GM19025 (cell line): ENCODE results near the gene DLGAP1.
"Not testable (repeated sequence)": the region's sequence is repeated elsewhere in the genome, so short reads cannot be mapped to it uniquely, and the experiment has no call there.

ENCODE experiments used
- ATAC-seq: cut with Tn5 transposase; IDR thresholded peaks from one replicate; pipeline ENCODE4 v1.9.1; 2021; ENCODE audit warnings: mild to moderate bottlenecking, low read depth, moderate library complexity; ENCODE audit not compliant: unreplicated experiment

DLGAP1 gene

DNA sequence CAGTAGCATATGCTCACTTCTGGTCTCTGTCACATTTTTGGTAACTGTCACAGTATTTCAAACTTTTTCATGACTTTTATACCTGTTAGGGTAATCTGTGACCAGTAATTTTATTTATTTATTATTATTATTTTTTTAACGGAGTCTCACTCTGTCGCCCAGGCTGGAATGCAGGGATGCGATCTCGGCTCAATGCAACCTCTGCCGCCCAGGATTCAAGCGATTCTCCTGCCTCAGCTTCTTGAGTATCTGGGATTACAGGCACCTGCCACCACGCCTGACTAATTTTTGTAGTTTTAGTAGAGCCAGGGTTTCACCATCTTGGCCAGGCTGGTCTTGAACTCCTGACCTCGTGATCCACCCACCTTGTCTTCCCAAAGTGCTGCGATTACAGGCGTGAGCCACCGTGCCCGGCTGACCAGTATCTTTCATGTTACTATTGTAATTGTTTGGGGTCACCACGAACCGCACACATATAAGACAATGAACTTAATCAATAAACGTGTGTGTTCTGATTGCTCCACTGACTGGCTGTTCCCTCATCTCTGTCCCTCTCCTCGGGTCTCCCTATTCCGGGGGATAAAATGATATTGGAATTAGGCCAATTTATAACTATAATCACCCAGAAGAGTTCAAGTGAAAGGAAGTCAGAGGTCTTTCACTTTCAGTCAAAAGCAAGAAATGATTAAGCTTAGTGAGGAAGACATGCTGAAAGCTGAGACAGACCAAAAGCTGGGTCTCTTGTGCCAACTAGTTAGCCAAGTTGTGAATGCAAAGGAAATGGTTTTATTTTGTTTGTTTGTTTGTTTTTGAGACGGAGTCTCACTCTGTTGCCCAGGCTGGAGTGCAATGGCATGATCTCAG is 982.2 kb downstream of the DLGAP1 start:
- ATAC-seq = no peak

DNA sequence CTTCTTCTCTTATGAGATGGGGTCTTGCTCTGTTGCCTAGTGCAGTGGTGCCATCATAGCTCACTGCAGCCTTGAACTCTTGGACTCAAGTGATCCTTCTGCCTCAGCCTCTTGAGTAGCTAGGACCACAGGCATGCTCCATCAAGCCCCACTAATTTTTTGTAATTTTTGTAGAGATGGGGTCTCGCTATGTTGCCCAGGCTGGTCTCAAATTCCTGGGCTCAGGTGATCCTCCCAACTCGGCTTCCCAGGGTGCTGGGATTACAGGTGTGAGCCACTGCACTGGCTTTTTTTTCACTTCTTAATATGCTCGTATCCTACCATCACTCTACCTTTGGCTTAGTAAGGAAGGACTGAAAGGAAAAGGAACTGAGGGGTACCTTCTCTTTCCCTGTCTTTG is 983.0 kb downstream of the DLGAP1 start:
- not testable (repeated sequence) for ATAC-seq

DNA sequence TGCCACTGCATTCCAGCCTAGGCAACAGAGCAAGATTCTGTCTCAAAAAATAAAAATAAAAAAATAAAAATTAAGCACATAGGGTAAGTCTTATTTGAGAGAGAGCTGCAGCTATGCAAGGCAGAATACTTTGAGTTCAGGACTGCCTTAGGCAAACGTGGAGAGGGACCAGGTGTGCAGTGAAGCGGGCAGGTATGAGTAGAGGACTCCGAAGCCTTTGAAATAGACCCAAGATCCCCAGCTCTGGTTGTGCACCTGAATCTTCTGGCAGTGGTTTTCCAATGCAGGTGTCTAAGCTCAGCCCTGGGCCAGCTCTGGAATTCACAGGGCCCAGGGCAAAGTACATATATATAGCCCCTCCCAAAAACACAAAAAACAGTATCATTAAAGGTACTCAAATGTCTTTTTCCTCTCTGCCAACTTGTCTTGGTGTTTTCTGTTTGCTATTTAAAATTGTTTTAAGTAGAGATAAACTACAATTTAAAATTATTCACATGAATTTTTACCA is 983.9 kb downstream of the DLGAP1 start:
- no peak for ATAC-seq

DNA sequence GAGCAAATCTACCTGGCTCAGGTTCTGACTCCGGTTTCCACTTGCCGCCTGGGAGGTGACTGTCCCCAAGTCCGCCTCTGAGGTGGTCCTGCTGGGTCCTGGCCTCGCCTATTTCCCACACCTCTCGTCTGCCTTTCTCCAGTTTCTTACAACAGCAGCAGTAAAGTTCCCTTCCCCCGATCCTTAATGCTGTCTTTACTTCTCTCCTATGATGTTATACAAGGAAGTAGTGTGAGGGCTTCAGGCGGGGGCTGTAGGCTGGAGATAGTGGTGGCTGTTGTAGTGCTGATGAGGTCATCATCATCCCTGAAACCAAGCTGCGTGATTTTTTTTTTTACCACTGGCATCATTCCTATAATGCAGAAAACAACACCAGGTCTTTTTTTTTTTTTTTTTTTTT is 986.3 kb downstream of the DLGAP1 start:
- ATAC-seq = no peak

DNA sequence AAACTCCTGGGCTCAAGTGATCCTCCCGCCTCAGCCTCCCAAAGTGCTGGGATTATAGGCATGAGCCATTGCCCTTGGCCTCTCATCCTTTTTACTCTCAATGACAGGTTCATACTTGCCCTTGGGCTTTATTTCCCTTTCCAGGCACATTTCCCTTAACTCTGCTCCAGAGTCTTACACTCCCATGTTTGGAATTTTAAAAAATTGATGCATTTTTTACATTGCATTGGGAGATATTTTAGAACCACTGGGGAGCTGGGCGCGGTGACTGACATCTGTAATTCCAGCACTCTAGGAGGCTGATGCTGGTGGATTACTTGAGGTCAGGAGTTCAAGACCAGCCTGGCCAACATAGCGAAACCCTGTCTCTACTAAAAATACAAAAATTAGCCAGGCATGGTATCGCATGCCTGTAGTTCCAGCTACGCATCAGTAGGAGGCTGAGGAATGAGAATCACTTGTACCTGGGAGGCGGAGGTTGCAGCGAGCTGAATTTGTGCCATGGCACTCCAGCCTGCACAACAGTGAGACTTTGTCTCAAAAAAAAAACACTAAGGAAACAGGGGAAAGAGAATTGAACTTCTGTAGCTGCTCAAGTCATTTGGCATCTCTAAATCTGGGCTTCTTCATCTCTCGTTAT is 986.9 kb downstream of the DLGAP1 start:
- ATAC-seq = no peak

DNA sequence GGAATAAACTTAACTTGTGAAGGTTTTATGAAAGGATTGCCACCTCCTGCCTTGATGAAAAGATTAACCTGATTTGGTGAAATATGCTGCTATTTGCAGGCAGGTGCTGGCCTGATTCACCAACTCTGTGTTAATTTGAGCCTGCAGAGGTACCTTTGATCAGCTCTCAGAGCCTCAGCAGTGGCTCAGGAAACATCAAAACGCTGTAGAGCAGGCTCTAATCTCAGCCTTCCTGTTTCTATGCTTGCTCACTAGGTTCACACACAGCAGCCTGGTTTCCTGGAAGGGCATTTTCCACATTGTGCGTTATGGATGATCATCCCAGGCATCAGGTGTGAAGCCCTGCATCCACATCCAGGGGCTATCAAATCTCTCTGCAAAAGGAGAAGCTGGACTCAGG is 988.2 kb downstream of the DLGAP1 start:
- ATAC-seq = no peak

DNA sequence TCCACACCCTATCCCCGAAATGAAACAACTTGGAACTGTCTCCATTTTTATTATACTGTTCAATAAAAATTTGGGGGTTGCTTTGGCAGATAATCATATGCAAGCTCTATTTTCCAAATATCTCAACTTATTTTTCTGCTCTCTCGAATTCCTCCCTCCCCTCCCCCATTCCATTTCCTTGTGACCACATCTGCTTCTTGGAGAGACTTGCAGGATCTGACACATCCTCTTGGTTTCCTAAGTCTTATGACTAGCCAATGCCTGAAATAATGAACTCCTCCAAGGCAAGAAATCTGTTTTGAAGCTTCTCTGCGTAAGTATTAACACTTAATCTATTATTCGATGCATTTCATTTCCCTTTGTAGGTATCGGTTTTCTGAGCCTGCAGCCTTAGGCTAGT is 989.1 kb downstream of the DLGAP1 start:
- ATAC-seq = no peak

DNA sequence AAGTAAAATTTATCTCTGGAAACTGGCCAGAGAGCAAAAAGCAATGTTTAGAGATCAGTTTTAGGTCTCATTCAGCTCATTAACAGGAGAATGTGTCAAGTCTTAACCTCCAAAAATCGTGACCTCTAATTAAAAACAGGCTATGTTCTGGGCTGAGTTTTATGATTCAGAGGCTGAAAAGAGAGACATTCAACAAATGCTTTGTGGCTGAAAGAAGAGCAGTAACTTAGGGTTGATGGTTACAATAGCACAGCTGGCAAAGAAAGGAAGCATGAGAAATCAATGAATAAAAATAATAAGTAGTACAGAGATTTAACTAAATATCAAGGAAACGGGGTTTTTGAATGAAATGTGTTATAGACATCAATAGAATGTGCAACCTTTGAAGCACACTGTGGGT is 992.1 kb downstream of the DLGAP1 start:
- no peak for ATAC-seq

DNA sequence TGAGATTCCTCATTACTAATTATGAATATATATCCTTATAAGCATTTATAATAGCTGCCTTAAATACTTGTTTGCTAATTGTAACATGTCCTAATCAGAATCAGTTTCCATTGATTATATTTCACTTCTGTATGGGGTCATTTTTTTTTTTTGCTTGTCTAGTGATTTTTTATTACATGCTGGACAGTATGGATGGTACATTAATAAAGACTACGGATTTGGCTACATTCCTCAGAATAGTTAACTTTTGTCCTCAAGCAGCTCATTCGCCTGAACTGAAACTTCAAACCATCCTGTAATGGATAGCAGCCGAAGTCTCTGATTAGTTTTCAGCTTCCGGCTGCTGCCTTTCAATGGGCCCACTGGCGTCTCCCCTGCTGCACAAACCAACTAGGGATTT is 993.4 kb downstream of the DLGAP1 start:
- no peak for ATAC-seq

DNA sequence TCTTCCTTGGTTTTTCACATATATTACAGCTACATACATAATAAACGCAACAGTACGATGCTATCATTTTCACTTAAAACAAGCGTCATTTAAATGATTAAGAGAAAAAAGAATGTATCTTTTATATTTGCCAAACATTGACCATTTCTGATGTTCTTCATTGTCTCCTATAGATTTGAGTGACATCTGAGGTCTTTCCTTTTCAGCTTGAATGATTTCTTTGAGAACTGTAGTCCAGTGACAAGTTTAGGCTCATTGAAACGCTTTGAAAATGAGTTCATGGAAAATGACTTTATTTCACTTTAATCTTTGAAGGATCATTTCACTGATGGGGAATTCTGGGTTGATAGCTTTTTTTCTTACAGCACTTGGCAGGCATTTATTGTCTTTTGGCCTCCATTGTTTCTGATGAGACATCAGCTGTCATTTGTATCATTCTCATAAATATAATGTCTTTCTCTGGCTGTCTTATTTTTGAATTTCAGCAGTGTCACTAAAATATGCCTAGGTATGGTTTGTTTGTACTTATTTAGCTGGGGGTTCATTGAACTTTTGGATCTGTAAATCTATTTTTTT is 994.2 kb downstream of the DLGAP1 start:
- no peak for ATAC-seq

DNA sequence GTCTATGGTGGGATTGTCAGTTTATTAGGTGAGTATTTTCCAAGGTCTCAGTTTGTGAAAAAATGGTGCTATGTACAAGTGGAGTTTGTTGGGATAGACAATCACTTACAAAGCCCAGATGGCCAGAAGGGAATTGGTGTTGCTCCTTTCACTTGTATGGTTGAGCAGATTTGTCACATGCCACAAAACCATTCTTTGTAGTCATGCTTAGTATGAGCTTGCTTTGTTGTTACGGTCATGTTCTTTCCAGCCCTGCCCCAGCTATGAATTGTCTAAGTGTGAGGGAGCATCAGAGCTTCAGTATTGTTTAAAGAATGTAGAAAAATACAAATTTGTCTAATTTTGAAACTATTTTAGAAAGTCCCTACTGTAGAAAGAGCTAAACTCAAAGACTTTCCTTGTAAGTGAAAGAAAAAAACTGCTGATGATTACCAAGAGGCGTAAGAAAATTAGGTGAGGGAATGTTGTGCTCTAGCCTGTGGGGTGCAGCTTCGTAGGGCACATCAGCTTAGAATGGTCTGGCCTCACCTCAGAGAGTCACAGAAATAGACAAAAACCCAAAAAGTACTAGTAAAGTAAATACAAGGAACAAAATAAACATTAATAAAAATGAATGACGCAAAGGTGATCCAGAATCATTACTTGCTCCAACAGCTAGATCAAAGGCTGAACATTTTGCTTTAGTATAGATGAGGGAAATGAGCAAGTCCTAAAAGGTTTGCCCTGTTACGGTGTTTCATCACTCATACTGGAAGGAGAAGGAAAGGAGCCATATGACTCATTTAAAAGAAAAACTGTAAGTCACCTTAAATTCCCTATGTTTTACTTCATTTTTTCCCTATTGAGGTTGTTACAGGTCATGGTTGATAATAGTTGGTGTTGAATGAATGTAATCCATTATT is 995.9 kb downstream of the DLGAP1 start:
- no peak for ATAC-seq

DNA sequence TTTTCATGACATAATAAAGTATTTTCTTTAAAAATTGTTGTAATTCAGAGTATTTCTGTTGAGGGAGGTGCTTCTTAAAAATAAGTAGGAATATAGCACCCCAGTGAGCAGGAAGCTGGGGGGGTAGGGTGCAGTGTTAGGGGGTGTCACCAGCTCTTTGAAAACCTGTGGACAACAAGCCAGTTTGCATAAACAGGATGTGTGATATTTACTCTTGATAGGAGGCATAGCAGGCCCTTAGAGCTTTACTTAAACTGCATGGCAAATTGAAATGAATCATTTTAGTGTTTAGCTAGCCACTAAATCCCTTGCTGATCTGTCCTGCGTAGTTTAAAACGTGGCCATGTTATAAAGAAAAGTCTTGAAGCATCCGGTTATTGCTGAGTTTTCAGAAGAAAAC is 996.7 kb downstream of the DLGAP1 start:
- no peak for ATAC-seq

DNA sequence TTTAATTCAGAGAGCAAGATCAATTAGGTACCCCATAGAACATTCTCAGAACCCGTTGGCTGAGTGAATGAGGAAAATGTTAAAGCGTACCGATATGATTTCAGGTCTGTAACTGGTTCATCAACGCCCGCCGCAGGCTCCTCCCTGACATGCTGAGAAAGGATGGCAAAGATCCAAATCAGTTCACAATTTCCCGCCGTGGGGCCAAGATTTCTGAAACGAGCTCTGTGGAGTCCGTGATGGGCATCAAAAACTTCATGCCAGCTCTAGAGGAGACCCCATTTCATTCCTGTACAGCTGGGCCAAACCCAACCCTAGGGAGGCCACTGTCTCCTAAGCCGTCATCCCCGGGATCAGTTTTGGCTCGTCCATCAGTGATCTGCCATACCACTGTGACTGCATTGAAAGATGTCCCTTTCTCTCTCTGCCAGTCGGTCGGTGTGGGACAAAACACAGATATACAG is 997.8 kb downstream of the DLGAP1 start:
- no peak for ATAC-seq

DNA sequence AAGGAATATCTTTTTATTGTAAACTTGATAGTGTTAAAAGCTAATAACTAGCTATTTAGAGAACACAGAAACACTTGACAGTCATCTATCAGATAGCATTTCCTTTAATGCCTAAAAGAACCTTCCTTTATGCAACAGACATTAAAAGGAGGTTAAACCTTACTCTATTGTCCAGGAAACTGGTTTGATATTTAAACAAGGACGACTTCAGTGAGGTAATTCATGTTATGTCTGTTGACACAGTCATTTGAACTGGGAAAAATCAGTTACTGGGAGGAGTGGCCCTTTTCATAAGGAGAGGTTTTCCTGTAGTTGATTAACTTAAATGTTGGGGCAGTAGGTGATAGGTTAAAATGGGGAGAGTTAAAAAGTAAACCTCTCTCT is 998.4 kb downstream of the DLGAP1 start:
- no peak for ATAC-seq

DNA sequence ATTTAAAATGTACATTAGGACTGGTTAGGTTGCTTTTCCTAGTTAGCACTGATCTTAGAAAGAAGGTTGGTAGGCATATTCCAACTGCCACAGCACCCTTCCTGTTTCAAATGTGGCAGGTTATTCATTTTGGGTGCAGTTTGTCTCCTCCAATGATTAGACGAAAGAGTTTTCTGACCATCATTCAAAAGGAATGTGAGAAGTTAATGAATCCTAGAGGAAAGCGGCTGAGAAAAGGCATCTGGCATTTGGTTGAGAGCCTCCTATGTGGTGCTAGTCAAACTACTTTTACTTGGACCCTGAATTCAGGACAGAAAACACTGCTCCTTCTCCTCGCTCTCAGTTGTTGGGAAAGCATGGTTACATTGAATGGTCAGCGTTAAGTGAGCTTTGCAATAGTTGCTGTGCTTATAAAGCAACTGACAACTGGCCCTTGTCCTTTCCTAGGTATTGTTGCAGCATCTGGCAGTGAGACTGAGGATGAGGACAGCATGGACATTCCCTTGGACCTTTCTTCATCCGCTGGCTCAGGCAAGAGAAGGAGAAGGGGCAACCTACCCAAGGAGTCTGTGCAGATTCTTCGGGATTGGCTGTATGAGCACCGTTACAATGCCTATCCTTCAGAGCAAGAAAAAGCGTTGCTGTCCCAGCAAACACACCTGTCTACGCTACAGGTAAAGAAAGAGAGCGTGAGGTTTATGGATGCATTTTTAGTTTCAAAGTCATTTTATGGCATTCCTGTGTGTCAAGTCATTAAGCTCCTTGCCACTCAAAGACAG is 999.0 kb downstream of the DLGAP1 start:
- no peak for ATAC-seq

DNA sequence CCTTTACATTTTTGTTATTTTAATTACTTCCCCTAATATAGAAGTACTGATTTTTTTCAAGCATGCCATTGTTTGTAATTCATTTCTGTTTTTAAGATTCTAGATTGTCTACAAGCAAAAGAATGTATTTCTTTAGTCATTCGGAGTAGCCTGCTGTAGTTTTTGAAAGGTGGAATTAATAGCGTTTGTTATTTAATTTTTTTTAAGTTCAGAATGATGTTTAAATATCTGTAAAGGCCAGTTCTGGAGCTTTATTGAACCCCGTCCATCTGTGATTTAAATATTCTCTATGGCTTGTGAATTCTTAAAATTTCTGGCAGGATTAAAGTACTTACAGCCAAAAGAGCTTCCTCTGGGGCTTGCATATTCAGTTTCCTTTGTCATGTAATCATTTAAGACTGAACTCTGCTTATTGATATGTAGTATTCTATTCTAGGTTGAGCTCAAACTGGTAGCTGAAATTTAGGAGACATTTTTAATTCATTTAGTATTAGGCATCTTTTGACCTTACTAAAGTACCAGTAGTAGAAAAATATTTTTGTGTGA is 999.9 kb downstream of the DLGAP1 start:
- no peak for ATAC-seq

DNA sequence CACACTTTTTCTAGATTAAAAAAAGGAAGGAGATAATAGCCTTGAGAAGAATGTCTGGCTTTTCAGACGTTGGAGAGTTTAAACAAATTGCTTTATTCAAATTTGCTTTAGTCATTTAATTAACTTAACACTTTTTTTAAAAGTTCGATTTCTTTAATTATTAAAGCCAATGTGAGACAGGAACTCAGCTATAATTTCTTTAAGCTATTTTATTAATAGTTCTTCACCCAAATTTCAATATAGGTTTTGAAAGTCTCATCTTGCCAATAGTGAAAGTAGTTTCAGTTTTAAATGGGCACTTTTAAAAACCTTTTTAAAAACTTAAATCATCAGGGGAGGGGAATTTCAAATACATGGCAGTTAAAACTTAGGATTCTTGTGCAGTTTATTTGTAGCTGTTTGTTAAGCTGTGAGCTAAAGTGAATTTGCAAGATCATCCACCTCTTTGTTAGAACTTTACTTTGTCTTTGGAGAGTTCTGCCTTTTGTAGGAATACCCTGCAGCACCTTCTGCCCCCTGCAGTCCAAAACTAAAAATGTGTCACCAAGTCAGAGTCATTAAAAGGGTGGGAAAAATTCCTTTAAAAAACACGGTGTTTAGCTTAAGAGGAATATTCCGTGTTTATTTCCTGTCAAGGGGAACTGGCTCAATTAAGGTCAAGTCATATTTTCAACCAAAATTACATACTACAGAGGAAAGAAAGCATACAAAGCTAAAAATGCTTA is 1000.6 kb downstream of the DLGAP1 start:
- ATAC-seq = no peak

DNA sequence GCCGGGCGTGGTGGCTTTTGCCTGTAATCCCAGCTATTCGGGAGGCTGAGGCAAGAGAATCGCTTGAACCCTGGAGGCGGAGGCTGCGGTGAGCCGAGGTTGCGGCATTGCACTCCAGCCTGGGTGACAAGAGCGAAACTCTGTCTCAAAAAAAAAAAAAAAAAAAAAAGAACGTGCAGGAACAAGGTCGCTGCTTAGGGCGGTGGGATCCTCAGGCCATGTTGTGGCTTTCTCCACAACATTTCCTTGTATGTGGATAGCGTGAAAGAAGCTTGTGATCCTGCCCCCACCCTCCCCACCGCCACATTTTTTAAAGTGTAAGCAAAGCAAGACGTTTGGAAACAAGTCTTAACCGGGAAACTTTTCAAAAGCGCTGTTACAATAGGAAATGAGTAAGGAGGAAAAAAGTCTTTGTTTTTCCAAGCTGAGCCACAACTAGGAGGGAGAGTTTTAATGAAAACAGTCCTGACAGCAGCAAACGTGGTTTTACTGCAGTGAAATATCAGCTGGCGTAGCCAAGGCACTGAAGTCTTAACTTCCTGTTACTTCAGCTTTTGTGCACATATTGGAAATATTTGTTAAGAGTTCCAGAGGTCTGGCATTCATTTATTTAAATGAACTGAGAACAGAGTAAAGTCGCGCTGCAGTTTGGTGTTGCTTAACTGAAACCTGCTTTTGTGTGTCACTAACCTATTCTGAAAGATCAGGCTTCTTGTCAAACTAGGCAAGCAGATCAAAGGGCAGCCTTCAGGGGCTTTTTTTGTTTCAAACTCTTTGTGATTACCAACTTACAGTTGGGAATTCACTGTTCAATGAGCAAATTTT is 1001.4 kb downstream of the DLGAP1 start:
- no peak for ATAC-seq
